ENCODE measurements around the gene KCNG2. TPM values are rescaled to one million over a fixed set of nuclear protein-coding genes. Genes with fewer than 3 reads are reported as not detected.

The KCNG2 gene
- total and polyA plus RNA-seq, 2 of the 13 experiments (the other 11 are each of a cell fraction or from before 2014, with no cell fraction given) = not detected

- Histone ChIP-seq H3K79me2 (ENCODE audit: insufficient read depth, low read length) (no peaks in the 10 kb centered on the region), H3K4me2 (ENCODE audit: low read depth, low read length) (no peak overlapping the region), H3K27ac (ENCODE audit: extremely low read length, insufficient read depth, low read length) (no peak overlapping the region), H2AFZ (ENCODE audit: low read length) (no peak overlapping the region), H3K27me3 (ENCODE audit: control insufficient read depth in 1 of 2, insufficient read depth in 2 of 2, low read length in 2 of 2) (peaks cover 18 to 75% of the 10 kb centered on the region in 2 experiments), H4K20me1 (ENCODE audit: insufficient read depth, low read length) (no peaks in the 10 kb centered on the region), H3K4me1 (ENCODE audit: insufficient read depth, low read length) (peaks cover 13% of the 10 kb centered on the region; the same call in 1 of the 2 replicates), H3K4me3 (replicated peaks in 1 of 3; ENCODE audit: insufficient read depth in 1 of 3, low read depth in 2 of 3, low read length in 3 of 3) (no peak overlapping the region), H3K36me3 (replicated peaks in 1 of 2; ENCODE audit: control insufficient read depth in 1 of 2, insufficient read depth in 2 of 2, low read length in 2 of 2) (no peaks in the 10 kb centered on the region), H3K9ac (ENCODE audit: insufficient read depth, low read depth, low read length) (no peak overlapping the region), H3K9me3 (ENCODE audit: low read length) (no peaks in the 10 kb centered on the region)
- DNase-seq (ENCODE audit: low spot score) (peak; percentile 19), FAIRE-seq (no peak), ATAC-seq (peak; percentile 24; the same call in 2 of the 3 replicates)
- POLR2A ChIA-PET = no interaction called here
- in situ Hi-C loops (cut with HindIII; ENCODE audit: extremely low pct_ligation_motif_present, low pct_unique_long_range_greater_than_20kb) = no loop called here
- intact Hi-C loops (cut with micrococcal nuclease; ENCODE audit: unreplicated experiment) = no loop called here
- WGBS (ENCODE audit: low lambda C conversion rate) = 31% methylated on average over 10 of the region's 17 CpGs
- no TSS peak for BruUV-seq (replicated peaks)
- CTCF ChIA-PET (ENCODE audit: low intra/inter-chr PET ratio, low total read pairs) = no interaction called here
- TF ChIP-seq FOXK1 (CRISPR knock-in tag; IDR thresholded peaks at IDR 0.05; ENCODE audit: borderline replicate concordance, low read depth) = no peak
- TF ChIP-seq FIP1L1 (IDR thresholded peaks at IDR 0.05; ENCODE audit: borderline replicate concordance, insufficient read depth, low read depth, low read length) = no peak
- peak; percentile 54; the same call in 1 of the 2 replicates for TF ChIP-seq SAP130 (CRISPR knock-in tag; IDR thresholded peaks at IDR 0.05; ENCODE audit: low read depth)
- TF ChIP-seq ZBTB3 (CRISPR knock-in tag; IDR thresholded peaks at IDR 0.05; ENCODE audit: borderline replicate concordance, low read depth) = no peak
- no peak for TF ChIP-seq ZIK1 (CRISPR knock-in tag; IDR thresholded peaks at IDR 0.05; ENCODE audit: borderline replicate concordance, low read depth)
- TF ChIP-seq ZHX2 (IDR thresholded peaks at IDR 0.05; ENCODE audit: low read depth) = no peak
- no peak for TF ChIP-seq ZHX2 (CRISPR knock-in tag; IDR thresholded peaks at IDR 0.05; ENCODE audit: borderline replicate concordance)
- TF ChIP-seq PRDM4 (CRISPR knock-in tag; IDR thresholded peaks at IDR 0.05; ENCODE audit: borderline replicate concordance) = no peak
- 0 out of 2 replicates have a peak, but pooled peaks have one; percentile 33 for TF ChIP-seq TFDP2 (CRISPR knock-in tag; IDR thresholded peaks at IDR 0.05)
- TF ChIP-seq ESRRA (CRISPR knock-in tag; IDR thresholded peaks at IDR 0.05; ENCODE audit: low read depth) = no peak
- no peak for TF ChIP-seq TFAP4 (IDR thresholded peaks at IDR 0.05; ENCODE audit: borderline replicate concordance, low read depth)
- 0 out of 2 replicates have a peak, but pooled peaks have one; percentile 44 for TF ChIP-seq ZSCAN9 (CRISPR knock-in tag; IDR thresholded peaks at IDR 0.05; ENCODE audit: borderline replicate concordance)
- no peak for TF ChIP-seq ZNF124 (CRISPR knock-in tag; IDR thresholded peaks at IDR 0.05)
Observed at GRCh38 chr18:79781331-79781941, 16.3 kb upstream of the KCNG2 start.

All from HepG2 (cell line).